LoVo (cell line): Measurements from ENCODE around the gene WDR36.

Experiments used
- DNase-seq: peaks from one replicate; pipeline ENCODE4 v3.0.0-alpha.2; 2016; ENCODE audit warnings: low spot score

The WDR36 gene

GRCh38 chr5:111092062-111092853 lies at the start of gene WDR36:
TSS of gene WDR36 (plus strand) at chr5:111092348. CDS start at chr5:111092457, 109 bp downstream.
- DNase-seq = peak; percentile 94

GRCh38 chr5:111043712-111044506 lies 48.2 kb upstream of the WDR36 start:
- DNase-seq = no peak

GRCh38 chr5:111058064-111058463 lies 34.1 kb upstream of the WDR36 start:
- no peak for DNase-seq

GRCh38 chr5:111060169-111060568 lies 32.0 kb upstream of the WDR36 start:
- DNase-seq = no peak

GRCh38 chr5:111061618-111062017 lies 30.5 kb upstream of the WDR36 start:
- DNase-seq = no peak

GRCh38 chr5:111063709-111064322 lies 28.3 kb upstream of the WDR36 start:
- peak; percentile 12 for DNase-seq

DNA sequence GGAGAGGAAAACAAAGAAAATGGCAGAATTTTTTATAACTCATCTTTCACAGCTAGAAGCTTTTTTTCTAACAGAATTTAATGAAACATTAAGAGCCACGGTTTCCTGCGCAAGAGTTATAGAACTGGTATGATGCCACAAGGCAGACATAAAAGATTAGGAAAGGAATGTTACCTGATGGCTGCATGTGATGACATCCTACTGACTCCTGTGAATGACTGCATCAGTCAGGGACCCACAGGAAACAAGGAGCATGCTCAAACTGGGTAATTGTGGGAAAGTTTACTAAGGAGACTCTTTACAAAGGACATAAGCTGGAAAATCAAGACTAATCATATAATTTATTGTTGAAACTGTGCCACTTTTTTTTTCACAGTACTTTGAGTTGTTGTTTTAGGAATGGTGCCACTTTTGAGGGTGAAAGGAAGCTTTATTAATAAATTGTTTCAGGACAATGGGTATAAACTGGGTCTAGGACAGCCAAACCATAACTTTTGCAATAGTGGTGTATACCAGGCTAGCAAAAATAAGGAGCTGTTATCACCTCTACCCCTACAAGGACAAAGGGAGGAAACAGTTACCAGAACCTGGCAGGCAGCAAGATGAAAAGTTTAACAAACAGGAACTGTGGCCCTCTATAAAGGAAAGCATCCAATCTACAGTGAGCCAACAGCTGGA lies 25.7 kb upstream of the WDR36 start:
- DNase-seq = no peak

DNA sequence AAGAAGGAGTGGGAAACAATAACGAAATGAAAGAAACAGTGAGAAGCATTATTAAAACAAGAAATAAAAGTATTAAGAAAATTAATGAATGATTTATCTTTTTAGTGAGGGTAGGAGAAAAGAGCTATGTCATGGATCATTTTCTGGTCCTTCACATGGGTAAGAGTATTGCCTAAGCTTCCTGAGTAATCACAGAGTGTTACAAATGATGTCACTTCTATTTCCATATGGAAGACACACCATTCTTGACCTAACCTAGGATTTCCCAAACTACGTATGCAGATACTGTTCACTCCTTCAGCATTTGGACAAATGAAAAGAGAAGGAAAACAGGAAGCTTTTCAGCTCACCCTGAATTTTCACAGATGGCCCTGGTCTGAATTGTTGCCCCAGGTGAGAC lies 23.9 kb upstream of the WDR36 start:
- DNase-seq = no peak

DNA sequence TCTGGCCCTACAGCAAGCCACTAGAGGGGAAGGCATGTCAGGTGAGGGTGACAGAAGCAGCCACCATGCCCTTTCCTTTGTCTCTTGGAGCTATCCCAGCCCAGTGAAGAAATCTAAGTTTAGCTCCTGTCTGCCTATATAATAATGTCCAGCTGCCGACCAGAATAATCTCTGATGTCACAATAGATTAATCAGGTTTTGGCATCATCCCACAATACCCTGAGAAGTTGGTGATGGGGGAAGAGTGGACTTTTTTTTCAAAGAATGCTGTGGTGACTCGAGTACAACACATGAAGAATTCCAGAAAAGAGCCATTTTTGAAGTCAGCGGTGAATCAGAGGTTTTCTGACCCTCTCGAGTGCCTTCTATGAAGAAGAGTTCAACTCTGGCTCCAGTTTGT lies 22.3 kb upstream of the WDR36 start:
- no peak for DNase-seq

DNA sequence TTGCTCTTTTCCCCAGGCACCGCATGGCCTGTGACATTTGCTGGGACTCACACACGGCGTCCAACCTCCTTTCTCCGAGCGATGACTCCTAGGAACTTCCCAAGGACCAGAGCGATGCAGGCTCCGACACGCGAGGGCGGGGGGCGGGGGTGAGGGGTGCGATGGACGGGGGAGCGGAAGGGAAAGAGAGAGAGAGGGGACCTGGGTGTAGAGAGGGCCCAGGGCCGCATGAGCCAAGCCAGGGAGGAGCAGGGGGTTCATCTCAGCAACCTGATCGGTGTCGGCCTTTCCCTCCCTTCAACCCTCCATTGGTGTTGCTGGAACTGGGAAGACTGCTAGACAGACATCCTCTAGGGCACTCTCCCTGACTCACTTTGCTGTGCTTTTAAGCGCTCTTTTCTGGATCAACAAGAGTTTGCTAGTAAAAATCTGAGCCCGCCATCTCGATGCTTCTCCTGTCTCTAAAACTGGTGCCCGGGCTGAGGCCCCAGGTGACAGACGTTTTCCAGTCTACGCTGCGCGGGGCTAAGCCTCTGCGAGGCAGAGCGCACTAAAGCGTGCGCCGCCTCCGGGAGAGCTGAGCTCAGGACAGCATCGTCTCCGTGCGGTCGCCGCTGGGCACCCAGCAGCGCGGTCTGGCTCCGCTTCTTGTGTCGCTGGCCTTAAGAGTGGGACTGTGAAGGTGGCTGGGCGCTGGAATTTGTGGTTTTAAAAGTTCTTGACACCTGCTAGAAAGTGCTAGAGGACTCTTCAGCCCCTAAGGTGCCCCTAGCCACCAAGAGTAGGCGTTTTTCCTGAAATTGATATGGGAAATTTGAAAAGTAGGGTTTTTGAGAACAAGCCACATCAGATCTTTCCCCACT lies 21.6 kb upstream of the WDR36 start:
- DNase-seq = no peak

GRCh38 chr5:111071413-111071812 lies 20.7 kb upstream of the WDR36 start, which contains the start of gene TSLP:
TSS of gene TSLP (plus strand) at chr5:111071713. CDS start at chr5:111071891, 178 bp downstream.
- DNase-seq = no peak

- DNase-seq = peak; percentile 61
Measured at GRCh38 chr5:111072949-111073682, 19.0 kb upstream of the WDR36 start.

DNA sequence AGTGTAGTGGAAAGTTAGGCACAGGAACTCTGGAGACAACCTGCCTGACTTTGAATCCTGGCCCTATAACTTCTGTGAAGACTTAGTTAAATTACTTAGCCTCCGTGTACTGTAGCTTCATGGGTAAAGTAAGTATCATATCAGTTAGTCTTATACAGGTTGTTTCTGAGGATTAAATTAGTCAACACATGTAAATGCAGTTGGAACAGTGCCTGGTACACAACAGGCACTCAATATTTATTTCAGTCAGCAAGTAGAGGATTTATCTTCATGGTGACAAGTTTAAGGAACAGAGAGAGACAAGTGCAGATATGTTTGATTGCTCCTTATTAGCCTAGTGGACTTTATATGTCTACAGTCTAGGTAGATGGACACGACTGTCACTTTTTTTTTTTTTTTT lies 17.9 kb upstream of the WDR36 start:
- no peak for DNase-seq

GRCh38 chr5:111075520-111075919 lies 16.6 kb upstream of the WDR36 start:
- DNase-seq = no peak

DNA sequence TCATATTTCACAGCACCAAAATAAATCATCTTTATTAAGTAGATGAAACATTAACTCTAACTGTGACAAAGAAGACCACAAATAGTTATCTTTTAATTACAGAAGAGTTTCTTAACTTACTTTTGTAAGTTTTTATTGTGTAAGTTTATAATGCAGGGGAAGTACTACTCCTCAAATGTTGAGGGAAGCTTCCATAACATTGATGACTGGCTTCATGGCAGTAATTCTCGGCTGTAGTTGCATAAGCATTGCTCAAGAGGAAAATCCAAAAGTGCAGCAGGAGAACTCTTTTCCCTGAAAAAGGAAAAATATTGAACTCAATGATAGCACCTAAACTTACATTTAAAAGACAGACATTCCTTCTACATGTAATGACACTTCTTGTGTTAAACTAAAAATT lies 16.1 kb upstream of the WDR36 start:
- no peak for DNase-seq

DNA sequence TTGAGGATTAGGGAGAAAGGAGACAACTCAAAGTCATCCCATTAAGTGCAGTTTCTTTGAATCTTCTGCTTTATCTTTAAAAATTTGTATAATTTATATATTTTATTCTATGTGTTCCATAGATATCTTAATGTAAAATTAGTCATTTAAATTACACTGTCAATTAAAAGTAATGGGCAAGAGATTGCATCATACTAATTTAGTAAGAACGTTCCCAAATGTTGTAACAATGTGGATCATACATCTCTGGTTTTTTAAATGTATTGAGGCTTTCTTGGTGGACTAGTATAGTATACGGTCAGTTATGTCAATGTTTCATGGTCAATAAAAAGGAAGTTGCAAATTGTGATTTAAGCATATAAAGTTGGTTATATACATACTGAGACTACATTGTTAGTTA lies 14.5 kb upstream of the WDR36 start:
- DNase-seq = no peak

DNA sequence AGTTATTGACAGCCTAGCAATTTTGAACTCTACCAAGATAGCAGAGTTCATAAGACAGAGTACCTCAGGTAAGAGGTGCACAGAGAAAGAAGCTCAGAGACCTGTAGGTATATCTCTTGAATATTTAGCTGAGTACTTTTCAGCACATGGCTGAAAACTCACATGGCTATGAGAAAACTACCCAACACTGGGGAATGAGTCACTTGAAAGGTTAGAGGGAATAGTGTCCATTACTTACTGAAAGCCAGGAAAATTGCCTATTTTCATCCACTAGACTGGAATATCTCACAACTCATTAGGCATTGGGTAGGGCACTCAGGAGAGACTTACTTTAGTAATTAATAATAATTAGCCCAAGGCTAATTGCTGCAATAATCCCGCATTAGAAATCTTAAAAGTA lies 12.3 kb upstream of the WDR36 start:
- no peak for DNase-seq

GRCh38 chr5:111083323-111083722 lies 8.8 kb upstream of the WDR36 start:
- DNase-seq = no peak

DNA sequence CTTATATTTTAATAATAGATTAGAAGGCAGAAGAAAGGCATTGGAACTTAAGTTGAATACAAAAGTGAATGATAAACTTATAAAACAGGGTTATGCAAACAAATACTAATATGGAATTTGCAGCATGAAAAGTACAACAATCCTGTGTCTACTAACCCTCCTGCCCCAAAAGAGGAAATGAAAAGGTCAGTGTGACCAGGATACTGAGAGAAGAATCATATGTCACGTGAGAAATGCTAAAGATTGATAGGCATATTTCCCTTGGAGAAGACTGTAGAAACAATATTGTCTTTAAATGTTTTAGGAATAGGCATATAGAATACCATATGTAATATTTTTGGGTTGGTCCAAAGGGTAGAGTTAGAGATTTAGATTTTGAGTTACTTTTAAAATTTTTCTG lies 3.8 kb downstream of the WDR36 start:
- no peak for DNase-seq

GRCh38 chr5:111099058-111099778 lies 7.1 kb downstream of the WDR36 start:
- no peak for DNase-seq
